ENCODE measurements around the gene ATP10A.

DNA sequence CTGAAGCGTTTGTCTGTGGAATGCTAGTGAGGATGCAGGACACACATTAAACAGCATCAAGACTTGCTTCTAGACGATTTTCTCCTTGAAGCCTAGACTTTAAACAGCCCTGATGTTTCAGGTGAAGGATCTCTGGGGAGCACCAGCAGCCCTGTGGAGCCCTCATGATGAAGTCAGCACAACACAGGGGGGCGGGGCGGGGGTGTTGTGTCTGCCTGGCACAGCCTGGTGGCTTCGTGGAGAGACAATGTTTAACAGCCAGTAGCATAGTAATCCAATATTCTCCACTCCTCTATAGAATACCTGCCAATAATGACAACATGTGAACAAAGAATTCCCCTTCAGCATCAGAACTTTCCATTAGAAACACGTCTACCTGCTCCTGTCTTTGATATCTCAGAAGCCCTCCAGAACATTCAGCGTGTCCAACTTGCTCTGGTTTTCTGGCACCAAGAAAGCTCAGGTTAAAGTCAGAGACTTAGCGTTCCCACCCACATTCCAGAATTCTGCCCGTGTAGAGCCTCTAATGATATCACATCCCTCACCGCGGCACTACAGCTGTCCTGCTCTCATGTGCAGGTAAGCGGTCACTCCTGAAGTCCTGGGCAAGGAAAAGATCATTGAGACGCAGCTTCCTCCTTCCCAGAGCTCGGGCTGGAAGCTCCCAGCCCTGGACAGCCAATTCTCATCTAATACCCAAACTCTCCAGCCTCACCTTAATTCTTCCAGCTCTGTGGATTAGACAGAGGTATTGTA, 98.0 kb downstream of the ATP10A start:
- TF ChIP-seq, protein P1, sequence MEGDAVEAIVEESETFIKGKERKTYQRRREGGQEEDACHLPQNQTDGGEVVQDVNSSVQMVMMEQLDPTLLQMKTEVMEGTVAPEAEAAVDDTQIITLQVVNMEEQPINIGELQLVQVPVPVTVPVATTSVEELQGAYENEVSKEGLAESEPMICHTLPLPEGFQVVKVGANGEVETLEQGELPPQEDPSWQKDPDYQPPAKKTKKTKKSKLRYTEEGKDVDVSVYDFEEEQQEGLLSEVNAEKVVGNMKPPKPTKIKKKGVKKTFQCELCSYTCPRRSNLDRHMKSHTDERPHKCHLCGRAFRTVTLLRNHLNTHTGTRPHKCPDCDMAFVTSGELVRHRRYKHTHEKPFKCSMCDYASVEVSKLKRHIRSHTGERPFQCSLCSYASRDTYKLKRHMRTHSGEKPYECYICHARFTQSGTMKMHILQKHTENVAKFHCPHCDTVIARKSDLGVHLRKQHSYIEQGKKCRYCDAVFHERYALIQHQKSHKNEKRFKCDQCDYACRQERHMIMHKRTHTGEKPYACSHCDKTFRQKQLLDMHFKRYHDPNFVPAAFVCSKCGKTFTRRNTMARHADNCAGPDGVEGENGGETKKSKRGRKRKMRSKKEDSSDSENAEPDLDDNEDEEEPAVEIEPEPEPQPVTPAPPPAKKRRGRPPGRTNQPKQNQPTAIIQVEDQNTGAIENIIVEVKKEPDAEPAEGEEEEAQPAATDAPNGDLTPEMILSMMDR (IDR thresholded peaks at IDR 0.05): no peak
- TF ChIP-seq SP1 (CRISPR knock-in tag; conservative IDR thresholded peaks at IDR 0.05) (no peak), ZNF423 (CRISPR knock-in tag; IDR thresholded peaks at IDR 0.05) (no peak), NR2C2 (CRISPR knock-in tag; IDR thresholded peaks at IDR 0.05) (no peak), NFYB (CRISPR knock-in tag; conservative IDR thresholded peaks at IDR 0.05; ENCODE audit: low read depth) (no peak), KAT7 (CRISPR knock-in tag; IDR thresholded peaks at IDR 0.05; ENCODE audit: borderline replicate concordance) (no peak)
- TF ChIP-seq, protein P2, sequence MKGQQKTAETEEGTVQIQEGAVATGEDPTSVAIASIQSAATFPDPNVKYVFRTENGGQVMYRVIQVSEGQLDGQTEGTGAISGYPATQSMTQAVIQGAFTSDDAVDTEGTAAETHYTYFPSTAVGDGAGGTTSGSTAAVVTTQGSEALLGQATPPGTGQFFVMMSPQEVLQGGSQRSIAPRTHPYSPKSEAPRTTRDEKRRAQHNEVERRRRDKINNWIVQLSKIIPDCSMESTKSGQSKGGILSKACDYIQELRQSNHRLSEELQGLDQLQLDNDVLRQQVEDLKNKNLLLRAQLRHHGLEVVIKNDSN (CRISPR knock-in tag; IDR thresholded peaks at IDR 0.05): no peak
- TF ChIP-seq, protein P3, sequence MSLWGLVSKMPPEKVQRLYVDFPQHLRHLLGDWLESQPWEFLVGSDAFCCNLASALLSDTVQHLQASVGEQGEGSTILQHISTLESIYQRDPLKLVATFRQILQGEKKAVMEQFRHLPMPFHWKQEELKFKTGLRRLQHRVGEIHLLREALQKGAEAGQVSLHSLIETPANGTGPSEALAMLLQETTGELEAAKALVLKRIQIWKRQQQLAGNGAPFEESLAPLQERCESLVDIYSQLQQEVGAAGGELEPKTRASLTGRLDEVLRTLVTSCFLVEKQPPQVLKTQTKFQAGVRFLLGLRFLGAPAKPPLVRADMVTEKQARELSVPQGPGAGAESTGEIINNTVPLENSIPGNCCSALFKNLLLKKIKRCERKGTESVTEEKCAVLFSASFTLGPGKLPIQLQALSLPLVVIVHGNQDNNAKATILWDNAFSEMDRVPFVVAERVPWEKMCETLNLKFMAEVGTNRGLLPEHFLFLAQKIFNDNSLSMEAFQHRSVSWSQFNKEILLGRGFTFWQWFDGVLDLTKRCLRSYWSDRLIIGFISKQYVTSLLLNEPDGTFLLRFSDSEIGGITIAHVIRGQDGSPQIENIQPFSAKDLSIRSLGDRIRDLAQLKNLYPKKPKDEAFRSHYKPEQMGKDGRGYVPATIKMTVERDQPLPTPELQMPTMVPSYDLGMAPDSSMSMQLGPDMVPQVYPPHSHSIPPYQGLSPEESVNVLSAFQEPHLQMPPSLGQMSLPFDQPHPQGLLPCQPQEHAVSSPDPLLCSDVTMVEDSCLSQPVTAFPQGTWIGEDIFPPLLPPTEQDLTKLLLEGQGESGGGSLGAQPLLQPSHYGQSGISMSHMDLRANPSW (CRISPR knock-in tag; conservative IDR thresholded peaks at IDR 0.05; ENCODE audit: low read depth): no peak
- TF ChIP-seq, protein P4, sequence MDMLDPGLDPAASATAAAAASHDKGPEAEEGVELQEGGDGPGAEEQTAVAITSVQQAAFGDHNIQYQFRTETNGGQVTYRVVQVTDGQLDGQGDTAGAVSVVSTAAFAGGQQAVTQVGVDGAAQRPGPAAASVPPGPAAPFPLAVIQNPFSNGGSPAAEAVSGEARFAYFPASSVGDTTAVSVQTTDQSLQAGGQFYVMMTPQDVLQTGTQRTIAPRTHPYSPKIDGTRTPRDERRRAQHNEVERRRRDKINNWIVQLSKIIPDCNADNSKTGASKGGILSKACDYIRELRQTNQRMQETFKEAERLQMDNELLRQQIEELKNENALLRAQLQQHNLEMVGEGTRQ (CRISPR knock-in tag; IDR thresholded peaks at IDR 0.05): no peak
- TF ChIP-seq, protein P5, sequence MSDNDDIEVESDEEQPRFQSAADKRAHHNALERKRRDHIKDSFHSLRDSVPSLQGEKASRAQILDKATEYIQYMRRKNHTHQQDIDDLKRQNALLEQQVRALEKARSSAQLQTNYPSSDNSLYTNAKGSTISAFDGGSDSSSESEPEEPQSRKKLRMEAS (CRISPR knock-in tag; IDR thresholded peaks at IDR 0.05): no peak
- TF ChIP-seq, protein P6, sequence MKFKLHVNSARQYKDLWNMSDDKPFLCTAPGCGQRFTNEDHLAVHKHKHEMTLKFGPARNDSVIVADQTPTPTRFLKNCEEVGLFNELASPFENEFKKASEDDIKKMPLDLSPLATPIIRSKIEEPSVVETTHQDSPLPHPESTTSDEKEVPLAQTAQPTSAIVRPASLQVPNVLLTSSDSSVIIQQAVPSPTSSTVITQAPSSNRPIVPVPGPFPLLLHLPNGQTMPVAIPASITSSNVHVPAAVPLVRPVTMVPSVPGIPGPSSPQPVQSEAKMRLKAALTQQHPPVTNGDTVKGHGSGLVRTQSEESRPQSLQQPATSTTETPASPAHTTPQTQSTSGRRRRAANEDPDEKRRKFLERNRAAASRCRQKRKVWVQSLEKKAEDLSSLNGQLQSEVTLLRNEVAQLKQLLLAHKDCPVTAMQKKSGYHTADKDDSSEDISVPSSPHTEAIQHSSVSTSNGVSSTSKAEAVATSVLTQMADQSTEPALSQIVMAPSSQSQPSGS (CRISPR knock-in tag; IDR thresholded peaks at IDR 0.05; ENCODE audit: borderline replicate concordance, low read depth): no peak

Measured in WTC11 (cell line).